Measurements from ENCODE around the gene KAZN.

The KAZN gene

GRCh38 chr1:15145327-15145726, 546.8 kb downstream of the KAZN start:
- DNase-seq (ENCODE audit: low read depth): no peak

- no peak for DNase-seq (ENCODE audit: low read depth)
These were observed 547.7 kb downstream of the KAZN start for GRCh38 chr1:15146142-15146680.

- DNase-seq (ENCODE audit: low read depth): no peak
These were observed 548.5 kb downstream of the KAZN start for GRCh38 chr1:15146971-15147376.

- DNase-seq (ENCODE audit: low read depth): no peak
These were observed 549.5 kb downstream of the KAZN start for GRCh38 chr1:15148004-15148403.

GRCh38 chr1:15148475-15148874, 550.0 kb downstream of the KAZN start:
- DNase-seq (ENCODE audit: low read depth): no peak

- DNase-seq (ENCODE audit: low read depth): no peak
These were observed 550.5 kb downstream of the KAZN start for GRCh38 chr1:15148941-15149340.

GRCh38 chr1:15150376-15150775, 551.9 kb downstream of the KAZN start:
- DNase-seq (ENCODE audit: low read depth): no peak

GRCh38 chr1:15151377-15151806, 552.9 kb downstream of the KAZN start:
- DNase-seq (ENCODE audit: low read depth): no peak

- DNase-seq (ENCODE audit: low read depth): no peak
These were observed 553.4 kb downstream of the KAZN start for GRCh38 chr1:15151871-15152270.

- DNase-seq (ENCODE audit: low read depth): no peak
These were observed 554.1 kb downstream of the KAZN start for GRCh38 chr1:15152318-15153183.

GRCh38 chr1:15153184-15153841, 554.8 kb downstream of the KAZN start, which contains the start of gene TMEM51:
Gene TMEM51 (plus strand): TSS chr1:15153747. CDS start chr1:15215088, 61,341 bp downstream.
- no peak for DNase-seq (ENCODE audit: low read depth)

GRCh38 chr1:15153842-15154479, 555.5 kb downstream of the KAZN start:
- DNase-seq (ENCODE audit: low read depth): peak; percentile 22

GRCh38 chr1:15154480-15155036, 556.1 kb downstream of the KAZN start:
- DNase-seq (ENCODE audit: low read depth): no peak

GRCh38 chr1:15155191-15155590, 556.7 kb downstream of the KAZN start:
- DNase-seq (ENCODE audit: low read depth): no peak

GRCh38 chr1:15155888-15156741, 557.6 kb downstream of the KAZN start:
- DNase-seq (ENCODE audit: low read depth): no peak

GRCh38 chr1:15156807-15157380, 558.4 kb downstream of the KAZN start:
- no peak for DNase-seq (ENCODE audit: low read depth)

- DNase-seq (ENCODE audit: low read depth): no peak
These were observed 559.3 kb downstream of the KAZN start for GRCh38 chr1:15157524-15158399.

GRCh38 chr1:15158506-15159165, 560.2 kb downstream of the KAZN start:
- no peak for DNase-seq (ENCODE audit: low read depth)

GRCh38 chr1:15159166-15159555, 560.7 kb downstream of the KAZN start:
- DNase-seq (ENCODE audit: low read depth): no peak
